Mesenchymal stem cell (in vitro differentiated cells and primary cell): ENCODE results near the gene NXPE1.

ENCODE experiments used
- DNase-seq: peaks from one replicate; pipeline ENCODE4 v3.0.0-alpha.2; 2013
- H2AFZ ChIP-seq: one replicate; pipeline ENCODE4 v1.6.1; 2013; ENCODE audit warnings: low read depth, mild to moderate bottlenecking, control low read depth, inconsistent platforms, low read length, moderate library complexity
- H2AK5ac ChIP-seq: 2 replicates; pipeline ENCODE4 v1.6.1; 2013; ENCODE audit warnings: low read length, moderate library complexity, mild to moderate bottlenecking, inconsistent platforms; ENCODE audit not compliant: severe bottlenecking
- H2BK120ac ChIP-seq: one replicate; pipeline ENCODE4 v1.6.1; 2013; ENCODE audit warnings: low read depth, mild to moderate bottlenecking, inconsistent platforms, low read length, moderate library complexity
- H2BK12ac ChIP-seq, 2 experiments: one replicate each; pipeline ENCODE4 v1.6.1; 2013; ENCODE audit warnings: inconsistent platforms in 2 of 2, low read length in 2 of 2, mild to moderate bottlenecking in 2 of 2, moderate library complexity in 2 of 2, control low read depth in 1 of 2
- H2BK15ac ChIP-seq: one replicate; pipeline ENCODE4 v1.6.1; 2013; ENCODE audit warnings: mild to moderate bottlenecking, low read depth, inconsistent platforms; ENCODE audit not compliant: poor library complexity, severe bottlenecking
- H2BK5ac ChIP-seq: 2 replicates; pipeline ENCODE4 v1.6.1; 2013; ENCODE audit warnings: low read depth, mild to moderate bottlenecking, low read length, control low read depth, inconsistent platforms; ENCODE audit not compliant: poor library complexity, severe bottlenecking
- H3K14ac ChIP-seq, 2 experiments: one replicate each; pipeline ENCODE4 v1.6.1; 2013; ENCODE audit warnings: inconsistent platforms in 2 of 2, low read length in 2 of 2, control low read depth in 1 of 2, mild to moderate bottlenecking in 1 of 2, moderate library complexity in 1 of 2
- H3K18ac ChIP-seq, 2 experiments: one replicate each; pipeline ENCODE4 v1.6.1; 2013; ENCODE audit warnings: inconsistent platforms in 2 of 2, low read length in 2 of 2, control low read depth in 1 of 2, low read depth in 1 of 2, mild to moderate bottlenecking in 1 of 2
- H3K23ac ChIP-seq, 2 experiments: one replicate each; pipeline ENCODE4 v1.6.1; 2013; ENCODE audit warnings: inconsistent platforms in 2 of 2, low read length in 2 of 2, mild to moderate bottlenecking in 2 of 2, moderate library complexity in 2 of 2, control low read depth in 1 of 2
- H3K27ac ChIP-seq: 2 replicates; pipeline ENCODE4 v1.5.1; 2013; ENCODE audit warnings: mild to moderate bottlenecking, moderate library complexity, low read length, control low read depth, inconsistent platforms; ENCODE audit not compliant: poor library complexity, severe bottlenecking
- H3K27me3 ChIP-seq, 2 experiments: 2 replicates each; pipeline versions ENCODE4 v1.6.1 to v1.7.0; 2013; ENCODE audit warnings: low read length in 2 of 2, mild to moderate bottlenecking in 2 of 2, moderate library complexity in 2 of 2, control low read depth in 1 of 2, inconsistent platforms in 1 of 2; ENCODE audit not compliant: control insufficient read depth in 1 of 2, insufficient read depth in 1 of 2
- H3K36me3 ChIP-seq, 2 experiments: 2 replicates each; pipeline versions ENCODE4 v1.6.1 to v1.7.0; 2013; ENCODE audit warnings: low read length in 2 of 2, control low read depth in 1 of 2, inconsistent platforms in 1 of 2, low read depth in 1 of 2, mild to moderate bottlenecking in 1 of 2; ENCODE audit not compliant: insufficient read depth in 2 of 2, control insufficient read depth in 1 of 2
- H3K4ac ChIP-seq, 2 experiments: one replicate each; pipeline ENCODE4 v1.6.1; 2013; ENCODE audit warnings: inconsistent platforms in 2 of 2, low read length in 2 of 2, mild to moderate bottlenecking in 2 of 2, moderate library complexity in 2 of 2, control low read depth in 1 of 2, low read depth in 1 of 2
- H3K4me1 ChIP-seq: 2 replicates; pipeline ENCODE4 v1.6.1; 2013; ENCODE audit warnings: low read depth, low read length, control low read depth; ENCODE audit not compliant: control insufficient read depth, insufficient read depth
- H3K4me2 ChIP-seq: 2 replicates; pipeline ENCODE4 v1.6.1; 2013; ENCODE audit warnings: low read length, mild to moderate bottlenecking, inconsistent platforms; ENCODE audit not compliant: poor library complexity, severe bottlenecking
- H3K4me3 ChIP-seq, 2 experiments: 2 replicates each; pipeline versions ENCODE4 v1.5.1 to v1.7.0; 2013; ENCODE audit warnings: low read length in 2 of 2, mild to moderate bottlenecking in 2 of 2, control low read depth in 1 of 2, low read depth in 1 of 2; ENCODE audit not compliant: insufficient read depth in 1 of 2
- H3K79me1 ChIP-seq: replicated peaks from 2 replicates; pipeline ENCODE4 v1.6.1; 2013; ENCODE audit warnings: mild to moderate bottlenecking, control low read depth, low read length, inconsistent platforms; ENCODE audit not compliant: poor library complexity, severe bottlenecking
- H3K9ac ChIP-seq: 2 replicates; pipeline ENCODE4 v1.7.0; 2013; ENCODE audit warnings: mild to moderate bottlenecking, low read length, moderate library complexity
- H3K9me3 ChIP-seq: 2 replicates; pipeline ENCODE4 v1.7.0; 2013; ENCODE audit warnings: mild to moderate bottlenecking, low read length; ENCODE audit not compliant: control insufficient read depth
- H4K8ac ChIP-seq: one replicate; pipeline ENCODE4 v1.6.1; 2013; ENCODE audit warnings: inconsistent platforms, mild to moderate bottlenecking, low read length, moderate library complexity
- H4K91ac ChIP-seq: one replicate; pipeline ENCODE4 v1.6.1; 2013; ENCODE audit warnings: mild to moderate bottlenecking, low read length, inconsistent platforms
- WGBS: methylation state at CpG from one replicate; pipeline ENCODE4 v1.1.7; 2013; ENCODE audit warnings: mixed read lengths; 5-methylcytosine and 5-hydroxymethylcytosine counted together

Gene NXPE1

DNA sequence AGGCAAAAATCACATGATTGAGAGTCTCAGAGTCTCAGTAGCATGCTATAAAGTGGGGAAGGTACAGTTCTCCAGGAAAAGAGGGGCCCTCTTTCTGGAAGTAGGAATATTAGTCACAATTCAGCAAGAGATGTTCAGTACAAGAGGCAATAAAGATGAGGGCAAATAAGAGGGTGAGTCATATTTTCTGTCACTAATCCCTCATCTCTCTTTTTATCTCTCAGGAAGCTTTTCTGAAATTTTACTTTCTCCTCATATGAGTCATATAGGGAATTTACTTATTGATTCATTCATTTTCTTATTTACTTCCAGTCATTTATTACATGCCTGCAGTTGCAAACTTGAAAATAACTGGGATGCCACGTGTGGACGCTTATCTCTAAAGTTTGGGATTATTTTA, 3.4 kb upstream of the NXPE1 start:
- peak; percentile 84 for DNase-seq
- H2BK5ac ChIP-seq: no peak overlapping the region
- H3K9me3 ChIP-seq: no peaks in the 10 kb centered on the region
- H3K4me2 ChIP-seq: no peak overlapping the region
- H3K14ac ChIP-seq: no peak overlapping the region
- H4K91ac ChIP-seq: no peak overlapping the region
- H3K18ac ChIP-seq: peak overlapping the region in 1 of 2 experiments; percentile 48
- WGBS: 40% methylated on average over 2 of the region's 2 CpGs
- H3K4ac ChIP-seq: no peak overlapping the region
- no peak overlapping the region for H2AFZ ChIP-seq
- no peak overlapping the region for H4K8ac ChIP-seq
- peak overlapping the region; percentile 20 for H3K9ac ChIP-seq
- H2BK120ac ChIP-seq: no peak overlapping the region
- H3K4me1 ChIP-seq: no peaks in the 10 kb centered on the region
- no peaks in the 10 kb centered on the region for H3K79me1 ChIP-seq
- no peak overlapping the region for H2BK12ac ChIP-seq
- H3K36me3 ChIP-seq: no peaks in the 10 kb centered on the region
- no peak overlapping the region for H2BK15ac ChIP-seq
- H3K27me3 ChIP-seq: no peaks in the 10 kb centered on the region
- H3K4me3 ChIP-seq: no peak overlapping the region
- no peak overlapping the region for H3K23ac ChIP-seq
- H2AK5ac ChIP-seq: no peak overlapping the region
- no peak overlapping the region for H3K27ac ChIP-seq

DNA sequence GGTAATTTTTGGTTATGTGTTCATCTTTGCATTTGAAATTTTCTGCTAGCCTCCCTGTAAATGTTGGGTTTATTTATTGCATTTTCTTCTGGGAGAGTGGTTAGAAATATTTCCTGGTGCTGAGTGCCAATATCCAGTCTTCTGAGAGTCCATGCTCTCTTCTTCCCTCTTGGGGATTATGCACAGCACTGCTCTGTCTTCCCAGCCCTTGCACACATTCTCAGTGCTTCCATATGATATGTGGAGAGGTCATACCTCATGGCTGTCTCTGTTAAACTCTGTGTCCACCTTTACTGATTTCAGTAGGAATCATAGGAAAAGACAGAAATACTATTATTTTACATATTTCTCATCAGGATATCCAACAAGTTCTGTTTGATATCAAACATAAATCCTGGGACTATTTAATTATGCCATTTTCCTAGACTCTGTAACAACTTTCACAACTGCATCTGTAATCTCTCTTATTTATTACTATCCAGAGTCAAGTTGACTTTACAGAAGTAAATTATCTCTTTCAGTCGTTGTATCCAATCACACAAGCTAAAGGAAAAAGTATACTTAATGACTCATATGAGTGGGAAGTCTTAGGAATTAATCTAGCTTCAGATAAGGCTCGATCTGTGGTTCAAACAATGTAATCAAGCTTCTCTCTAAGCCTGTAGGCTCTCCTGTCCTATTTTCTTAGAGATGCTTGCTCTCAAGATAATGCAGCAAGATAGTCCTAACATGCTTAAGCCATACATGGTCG, 2.7 kb upstream of the NXPE1 start:
- Histone ChIP-seq H2BK120ac (no peak overlapping the region), H2AFZ (no peak overlapping the region), H3K4me1 (no peaks in the 10 kb centered on the region), H4K8ac (no peak overlapping the region), H3K27ac (no peak overlapping the region), H2BK5ac (no peak overlapping the region), H3K27me3 (no peaks in the 10 kb centered on the region), H2BK15ac (no peak overlapping the region), H2AK5ac (no peak overlapping the region), H3K23ac (no peak overlapping the region), H3K79me1 (no peaks in the 10 kb centered on the region), H3K36me3 (no peaks in the 10 kb centered on the region), H2BK12ac (no peak overlapping the region), H3K4ac (no peak overlapping the region), H3K4me3 (no peak overlapping the region), H3K18ac (no peak overlapping the region), H4K91ac (no peak overlapping the region), H3K9ac (peak overlapping the region; percentile 20), H3K14ac (no peak overlapping the region), H3K9me3 (no peaks in the 10 kb centered on the region), H3K4me2 (no peak overlapping the region)
- peak; percentile 85 for DNase-seq
- WGBS: no CpG with 5 or more reads among the region's 3 CpGs

GRCh38 chr11:114556135-114556534, 3.5 kb downstream of the NXPE1 start:
- Histone ChIP-seq H2AK5ac (no peak overlapping the region), H3K23ac (no peak overlapping the region), H3K27me3 (no peaks in the 10 kb centered on the region), H2AFZ (no peak overlapping the region), H3K4me1 (no peaks in the 10 kb centered on the region), H2BK120ac (no peak overlapping the region), H3K4me3 (no peak overlapping the region), H3K9ac (no peak overlapping the region), H2BK12ac (no peak overlapping the region), H3K27ac (no peak overlapping the region), H4K91ac (no peak overlapping the region), H3K4me2 (no peak overlapping the region), H3K79me1 (no peaks in the 10 kb centered on the region), H2BK5ac (no peak overlapping the region), H3K9me3 (no peaks in the 10 kb centered on the region), H3K14ac (no peak overlapping the region), H3K18ac (no peak overlapping the region), H2BK15ac (no peak overlapping the region), H3K4ac (no peak overlapping the region), H4K8ac (no peak overlapping the region), H3K36me3 (no peaks in the 10 kb centered on the region)
- WGBS: 80% methylated on average over 1 of the region's 1 CpG
- DNase-seq: peak; percentile 24

DNA sequence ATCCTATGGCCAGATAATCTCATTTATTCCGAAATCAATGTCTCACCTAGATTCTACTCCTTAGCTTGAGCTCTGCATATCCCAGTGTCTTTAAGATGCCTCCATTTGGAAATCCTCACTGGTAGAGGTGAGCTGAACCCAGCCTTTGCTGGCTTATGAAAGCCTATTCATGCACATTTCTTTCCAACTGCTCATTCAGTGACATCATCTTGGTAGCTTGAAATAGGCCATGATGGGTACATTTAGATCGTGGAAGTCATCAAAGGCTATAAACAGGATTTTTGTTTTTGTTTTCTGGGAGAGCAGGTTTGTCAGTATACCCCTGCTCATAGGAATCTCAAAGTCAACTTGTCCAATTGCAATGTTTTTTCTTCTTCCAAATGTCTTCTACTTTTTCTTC, 6.0 kb downstream of the NXPE1 start:
- no peaks in the 10 kb centered on the region for H3K27me3 ChIP-seq
- no peak overlapping the region for H3K4ac ChIP-seq
- H3K4me2 ChIP-seq: no peak overlapping the region
- no peak overlapping the region for H3K9ac ChIP-seq
- H3K36me3 ChIP-seq: no peaks in the 10 kb centered on the region
- H3K14ac ChIP-seq: no peak overlapping the region
- no peaks in the 10 kb centered on the region for H3K4me1 ChIP-seq
- WGBS: 71% methylated on average over 2 of the region's 2 CpGs
- H2BK5ac ChIP-seq: no peak overlapping the region
- DNase-seq: no peak
- no peak overlapping the region for H2BK120ac ChIP-seq
- no peak overlapping the region for H3K18ac ChIP-seq
- no peak overlapping the region for H4K8ac ChIP-seq
- no peaks in the 10 kb centered on the region for H3K79me1 ChIP-seq
- no peak overlapping the region for H2BK12ac ChIP-seq
- no peak overlapping the region for H4K91ac ChIP-seq
- no peak overlapping the region for H3K23ac ChIP-seq
- no peak overlapping the region for H3K4me3 ChIP-seq
- H3K27ac ChIP-seq: no peak overlapping the region
- no peaks in the 10 kb centered on the region for H3K9me3 ChIP-seq
- H2BK15ac ChIP-seq: no peak overlapping the region
- no peak overlapping the region for H2AK5ac ChIP-seq
- no peak overlapping the region for H2AFZ ChIP-seq
